Measurements from ENCODE around the gene FRMD1. TPM values are rescaled to one million over a fixed set of nuclear protein-coding genes. Genes with fewer than 3 reads are reported as not detected.

FRMD1 gene
- total and polyA plus RNA-seq, 3 experiments from 2014 or later = not detected

- Mint-ChIP-seq H3K27ac (no peak overlapping the region), H3K9me3 (no peaks in the 10 kb centered on the region), H3K27me3 (peaks cover 0 to 2% of the 10 kb centered on the region in 2 donors), H3K4me3 (no peak overlapping the region), H3K4me1 (no peaks in the 10 kb centered on the region), H3K36me3 (no peaks in the 10 kb centered on the region)
- POLR2A ChIA-PET = no interaction called here
- Histone ChIP-seq H3K4me3 (ENCODE audit: low read length) (no peak overlapping the region), H3K27ac (ENCODE audit: low read depth, low read length) (no peak overlapping the region), H3K4me1 (ENCODE audit: insufficient read depth, low read length) (no peaks in the 10 kb centered on the region), H3K36me3 (ENCODE audit: insufficient read depth, low read length) (no peaks in the 10 kb centered on the region), H3K27me3 (ENCODE audit: insufficient read depth, low read length, poor library complexity, severe bottlenecking) (no peaks in the 10 kb centered on the region), H3K9me3 (ENCODE audit: low read length) (no peaks in the 10 kb centered on the region)
- no peak for DNase-seq
- CTCF ChIA-PET = no interaction called here
Observed at GRCh38 chr6:168053086-168053956, 25.7 kb downstream of the FRMD1 start.

GRCh38 chr6:168052291-168052891, 26.6 kb downstream of the FRMD1 start:
- Histone ChIP-seq H3K4me1 (ENCODE audit: insufficient read depth, low read length) (no peaks in the 10 kb centered on the region), H3K27ac (ENCODE audit: low read depth, low read length) (no peak overlapping the region), H3K4me3 (ENCODE audit: low read length) (no peak overlapping the region), H3K9me3 (ENCODE audit: low read length) (no peaks in the 10 kb centered on the region), H3K27me3 (ENCODE audit: insufficient read depth, low read length, poor library complexity, severe bottlenecking) (no peaks in the 10 kb centered on the region), H3K36me3 (ENCODE audit: insufficient read depth, low read length) (no peaks in the 10 kb centered on the region)
- no peaks in the 10 kb centered on the region for H3K36me3 Mint-ChIP-seq
- no peak for DNase-seq
- ChIA-PET CTCF (no interaction called here), POLR2A (no interaction called here)
- no peak overlapping the region for H3K27ac Mint-ChIP-seq
- no peak overlapping the region for H3K4me3 Mint-ChIP-seq
- no peaks in the 10 kb centered on the region for H3K9me3 Mint-ChIP-seq
- peaks cover 0 to 2% of the 10 kb centered on the region in 2 donors for H3K27me3 Mint-ChIP-seq
- H3K4me1 Mint-ChIP-seq = no peaks in the 10 kb centered on the region

GRCh38 chr6:168051648-168052047, 27.4 kb downstream of the FRMD1 start:
- Mint-ChIP-seq H3K27ac (no peak overlapping the region), H3K4me1 (no peaks in the 10 kb centered on the region), H3K4me3 (no peak overlapping the region), H3K27me3 (peaks cover 0 to 2% of the 10 kb centered on the region in 2 donors), H3K36me3 (no peaks in the 10 kb centered on the region), H3K9me3 (no peaks in the 10 kb centered on the region)
- H3K4me1 ChIP-seq (ENCODE audit: insufficient read depth, low read length) = no peaks in the 10 kb centered on the region
- ChIA-PET POLR2A (no interaction called here), CTCF (no interaction called here)
- H3K36me3 ChIP-seq (ENCODE audit: insufficient read depth, low read length) = no peaks in the 10 kb centered on the region
- no peak overlapping the region for H3K4me3 ChIP-seq (ENCODE audit: low read length)
- no peaks in the 10 kb centered on the region for H3K27me3 ChIP-seq (ENCODE audit: insufficient read depth, low read length, poor library complexity, severe bottlenecking)
- DNase-seq = no peak
- H3K27ac ChIP-seq (ENCODE audit: low read depth, low read length) = no peak overlapping the region
- no peaks in the 10 kb centered on the region for H3K9me3 ChIP-seq (ENCODE audit: low read length)

GRCh38 chr6:168050881-168051586, 28.0 kb downstream of the FRMD1 start:
- Mint-ChIP-seq H3K9me3 (no peaks in the 10 kb centered on the region), H3K27me3 (peaks cover 0 to 2% of the 10 kb centered on the region in 2 donors), H3K27ac (no peak overlapping the region), H3K4me1 (no peaks in the 10 kb centered on the region), H3K36me3 (no peaks in the 10 kb centered on the region), H3K4me3 (no peak overlapping the region)
- Histone ChIP-seq H3K27me3 (ENCODE audit: insufficient read depth, low read length, poor library complexity, severe bottlenecking) (no peaks in the 10 kb centered on the region), H3K9me3 (ENCODE audit: low read length) (no peaks in the 10 kb centered on the region), H3K27ac (ENCODE audit: low read depth, low read length) (no peak overlapping the region), H3K4me3 (ENCODE audit: low read length) (no peak overlapping the region), H3K4me1 (ENCODE audit: insufficient read depth, low read length) (no peaks in the 10 kb centered on the region), H3K36me3 (ENCODE audit: insufficient read depth, low read length) (no peaks in the 10 kb centered on the region)
- peak in 1 of 5 donors; percentile 39 for DNase-seq
- ChIA-PET CTCF (no interaction called here), POLR2A (no interaction called here)

GRCh38 chr6:168050225-168050880, 28.7 kb downstream of the FRMD1 start:
- Mint-ChIP-seq H3K4me3 (no peak overlapping the region), H3K9me3 (no peaks in the 10 kb centered on the region), H3K27me3 (peaks cover 0 to 2% of the 10 kb centered on the region in 2 donors), H3K27ac (no peak overlapping the region), H3K4me1 (no peaks in the 10 kb centered on the region), H3K36me3 (no peaks in the 10 kb centered on the region)
- Histone ChIP-seq H3K9me3 (ENCODE audit: low read length) (no peaks in the 10 kb centered on the region), H3K27me3 (ENCODE audit: insufficient read depth, low read length, poor library complexity, severe bottlenecking) (no peaks in the 10 kb centered on the region), H3K4me1 (ENCODE audit: insufficient read depth, low read length) (no peaks in the 10 kb centered on the region), H3K36me3 (ENCODE audit: insufficient read depth, low read length) (no peaks in the 10 kb centered on the region), H3K27ac (ENCODE audit: low read depth, low read length) (no peak overlapping the region), H3K4me3 (ENCODE audit: low read length) (no peak overlapping the region)
- POLR2A ChIA-PET = no interaction called here
- CTCF ChIA-PET = no interaction called here
- peak in 1 of 5 donors; percentile 39 for DNase-seq

GRCh38 chr6:168049706-168050224, 29.2 kb downstream of the FRMD1 start:
- Mint-ChIP-seq H3K4me1 (no peaks in the 10 kb centered on the region), H3K27me3 (peaks cover 0 to 2% of the 10 kb centered on the region in 2 donors), H3K27ac (no peak overlapping the region), H3K4me3 (no peak overlapping the region), H3K9me3 (no peaks in the 10 kb centered on the region), H3K36me3 (no peaks in the 10 kb centered on the region)
- ChIA-PET CTCF (no interaction called here), POLR2A (no interaction called here)
- H3K36me3 ChIP-seq (ENCODE audit: insufficient read depth, low read length) = no peaks in the 10 kb centered on the region
- no peak for DNase-seq
- no peaks in the 10 kb centered on the region for H3K27me3 ChIP-seq (ENCODE audit: insufficient read depth, low read length, poor library complexity, severe bottlenecking)
- no peaks in the 10 kb centered on the region for H3K9me3 ChIP-seq (ENCODE audit: low read length)
- H3K4me1 ChIP-seq (ENCODE audit: insufficient read depth, low read length) = no peaks in the 10 kb centered on the region
- no peak overlapping the region for H3K4me3 ChIP-seq (ENCODE audit: low read length)
- no peak overlapping the region for H3K27ac ChIP-seq (ENCODE audit: low read depth, low read length)

- no peak for DNase-seq
- no peaks in the 10 kb centered on the region for H3K4me1 ChIP-seq (ENCODE audit: insufficient read depth, low read length)
- no peak overlapping the region for H3K4me3 ChIP-seq (ENCODE audit: low read length)
- POLR2A ChIA-PET = no interaction called here
- Mint-ChIP-seq H3K9me3 (no peaks in the 10 kb centered on the region), H3K4me1 (no peaks in the 10 kb centered on the region), H3K36me3 (no peaks in the 10 kb centered on the region), H3K27me3 (peaks cover 0 to 2% of the 10 kb centered on the region in 2 donors), H3K27ac (no peak overlapping the region), H3K4me3 (no peak overlapping the region)
- H3K27me3 ChIP-seq (ENCODE audit: insufficient read depth, low read length, poor library complexity, severe bottlenecking) = no peaks in the 10 kb centered on the region
- no peak overlapping the region for H3K27ac ChIP-seq (ENCODE audit: low read depth, low read length)
- CTCF ChIA-PET = no interaction called here
- no peaks in the 10 kb centered on the region for H3K36me3 ChIP-seq (ENCODE audit: insufficient read depth, low read length)
- no peaks in the 10 kb centered on the region for H3K9me3 ChIP-seq (ENCODE audit: low read length)
Observed at GRCh38 chr6:168049277-168049676, 29.7 kb downstream of the FRMD1 start.

- H3K4me1 ChIP-seq (ENCODE audit: insufficient read depth, low read length) = no peaks in the 10 kb centered on the region
- no peak overlapping the region for H3K27ac ChIP-seq (ENCODE audit: low read depth, low read length)
- Mint-ChIP-seq H3K4me3 (no peak overlapping the region), H3K4me1 (no peaks in the 10 kb centered on the region), H3K27ac (no peak overlapping the region), H3K36me3 (no peaks in the 10 kb centered on the region), H3K9me3 (no peaks in the 10 kb centered on the region), H3K27me3 (peaks cover 0 to 2% of the 10 kb centered on the region in 2 donors)
- ChIA-PET CTCF (no interaction called here), POLR2A (no interaction called here)
- no peaks in the 10 kb centered on the region for H3K27me3 ChIP-seq (ENCODE audit: insufficient read depth, low read length, poor library complexity, severe bottlenecking)
- H3K4me3 ChIP-seq (ENCODE audit: low read length) = no peak overlapping the region
- H3K36me3 ChIP-seq (ENCODE audit: insufficient read depth, low read length) = no peaks in the 10 kb centered on the region
- DNase-seq = no peak
- H3K9me3 ChIP-seq (ENCODE audit: low read length) = no peaks in the 10 kb centered on the region
Observed at GRCh38 chr6:168048724-168049025, 30.3 kb downstream of the FRMD1 start.

All from CD8-positive, alpha-beta memory T cell (primary cell).